ENCODE data around the gene UGGT1.
A peak's percentile ranks its signal among the peaks of the same experiment; 100 is the strongest.

UGGT1 gene

DNA sequence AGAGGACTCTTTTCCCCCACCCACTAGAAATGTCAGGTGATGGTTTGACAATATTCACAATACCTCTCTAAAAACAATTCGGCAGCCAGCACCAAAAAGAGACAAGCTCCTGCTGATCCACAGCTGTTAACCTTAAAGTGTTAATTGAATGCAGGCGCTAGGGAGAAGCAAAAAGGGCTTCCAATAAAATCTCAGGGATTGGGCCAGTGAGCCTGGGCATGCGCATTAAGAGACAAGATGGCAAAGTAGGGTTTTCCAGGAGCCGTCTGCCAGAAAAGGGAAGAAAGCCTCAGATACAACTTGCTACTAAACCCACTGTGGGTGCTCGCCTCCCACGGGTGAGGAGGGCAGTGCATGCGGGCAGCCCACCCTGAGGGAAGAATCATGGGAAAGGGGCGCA, 128.9 kb downstream of the UGGT1 start:
- DNase-seq (ENCODE audit: low read depth in 2 of 2) = no peak

DNA sequence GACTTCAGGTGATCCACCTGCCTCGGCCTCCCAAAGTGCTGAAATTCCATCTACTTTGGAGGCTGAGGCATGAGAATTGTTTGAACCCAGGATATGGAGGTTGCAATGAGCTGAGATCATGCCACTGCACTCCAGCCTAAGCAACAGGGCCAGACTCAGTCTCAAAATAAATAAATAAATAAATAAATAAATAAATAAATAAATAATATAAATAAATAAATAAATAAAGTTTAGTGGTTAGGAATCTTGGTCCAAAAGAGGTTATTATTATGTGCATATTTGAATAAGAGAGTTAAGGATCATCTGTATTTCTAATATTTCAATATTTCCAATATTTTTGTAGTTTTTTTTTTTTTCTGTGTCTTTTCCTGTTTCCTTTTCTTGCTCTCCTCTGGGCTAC, 136.9 kb downstream of the UGGT1 start:
- DNase-seq (ENCODE audit: low read depth in 2 of 2) = no peak

DNA sequence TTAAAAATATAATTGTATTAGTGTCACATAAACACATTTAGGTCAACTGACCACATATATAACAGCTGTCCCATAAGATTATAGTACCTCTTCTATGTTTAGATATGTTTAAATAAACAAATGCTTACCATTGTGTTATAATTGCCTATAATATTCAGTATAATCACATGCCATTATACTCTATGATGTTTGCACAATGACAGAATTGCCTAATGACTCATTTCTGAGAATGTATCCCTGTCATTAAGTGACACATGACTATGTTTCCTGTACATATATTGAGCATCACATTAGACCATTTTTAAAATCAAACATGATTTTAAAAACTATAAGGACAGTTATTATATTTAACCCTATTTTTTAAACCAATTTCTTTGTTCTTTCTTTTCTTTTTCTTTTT, 137.9 kb downstream of the UGGT1 start:
- DNase-seq (ENCODE audit: low read depth in 2 of 2) = no peak

GRCh38 chr2:128232965-128233789, 142.2 kb downstream of the UGGT1 start:
- DNase-seq (ENCODE audit: low read depth in 2 of 2) = peak; percentile 61 to 73

DNA sequence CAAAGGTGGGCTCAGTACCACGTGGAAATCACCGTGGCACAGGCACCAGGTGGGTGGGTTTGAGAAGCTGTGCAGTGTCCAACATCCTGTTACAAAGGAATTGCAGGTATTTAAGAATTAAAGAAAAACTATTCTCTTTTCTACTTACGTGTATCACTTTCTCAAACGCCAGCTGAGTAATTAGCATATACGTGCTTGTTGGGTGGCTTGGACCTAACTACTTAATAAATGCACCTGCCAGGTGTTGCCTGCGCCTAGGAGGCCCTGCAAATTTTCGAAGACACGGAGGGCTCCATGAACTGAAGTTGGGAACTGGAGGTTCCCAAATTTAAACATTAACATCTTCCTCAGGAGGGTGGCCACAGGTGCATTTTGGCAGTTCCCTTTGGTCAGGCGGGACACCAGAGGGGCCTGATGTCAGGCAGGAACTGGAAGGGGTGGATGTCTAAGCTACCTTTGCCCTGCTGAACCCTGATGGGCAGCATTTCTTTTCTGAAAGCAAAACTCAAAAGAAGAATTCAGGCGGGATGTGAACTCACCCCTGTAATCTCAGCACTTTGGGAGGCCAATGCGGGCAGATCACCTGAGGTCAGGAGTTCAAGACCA, 142.9 kb downstream of the UGGT1 start:
- DNase-seq (ENCODE audit: low read depth in 2 of 2) = no peak

DNA sequence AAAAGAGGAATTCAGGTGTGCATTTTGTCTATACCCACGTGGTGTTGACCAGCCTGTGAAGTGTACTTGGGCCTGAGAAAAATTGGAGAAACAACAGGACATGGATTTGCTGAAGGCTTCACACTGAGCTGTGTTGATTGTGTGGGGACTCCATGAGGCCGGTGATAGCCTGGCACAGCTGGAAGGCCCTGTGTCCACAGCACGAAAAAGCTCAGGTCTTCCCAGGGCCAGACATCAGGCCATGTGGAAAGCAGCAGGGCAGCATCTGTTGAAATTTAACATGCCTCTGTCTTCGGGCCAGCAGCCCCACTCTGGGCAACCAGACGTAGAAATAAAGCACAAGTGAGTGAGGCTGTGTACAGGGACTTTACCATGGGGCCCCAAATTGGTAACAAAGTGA, 143.6 kb downstream of the UGGT1 start:
- DNase-seq (ENCODE audit: low read depth in 2 of 2) = no peak

DNA sequence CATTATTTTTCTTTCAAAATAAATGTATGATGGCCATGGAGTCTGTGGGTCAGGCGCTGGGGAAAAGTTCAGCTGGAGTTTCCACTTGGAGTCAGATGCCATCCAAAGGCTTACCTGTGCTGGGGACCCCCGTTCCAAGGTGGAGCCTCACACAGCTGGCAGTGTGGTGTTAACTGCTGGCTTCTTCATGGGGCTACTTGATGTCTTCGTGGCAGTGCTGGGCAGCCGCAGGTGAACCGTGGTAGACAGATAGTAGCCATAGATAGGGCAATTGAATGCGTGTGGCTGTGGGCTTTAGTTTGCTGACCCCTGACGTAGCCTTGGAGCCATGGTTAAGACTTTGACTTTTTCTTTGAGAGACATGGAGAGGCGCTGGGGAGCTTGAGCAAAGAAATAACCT, 144.6 kb downstream of the UGGT1 start:
- no peak for DNase-seq (ENCODE audit: low read depth in 2 of 2)

DNA sequence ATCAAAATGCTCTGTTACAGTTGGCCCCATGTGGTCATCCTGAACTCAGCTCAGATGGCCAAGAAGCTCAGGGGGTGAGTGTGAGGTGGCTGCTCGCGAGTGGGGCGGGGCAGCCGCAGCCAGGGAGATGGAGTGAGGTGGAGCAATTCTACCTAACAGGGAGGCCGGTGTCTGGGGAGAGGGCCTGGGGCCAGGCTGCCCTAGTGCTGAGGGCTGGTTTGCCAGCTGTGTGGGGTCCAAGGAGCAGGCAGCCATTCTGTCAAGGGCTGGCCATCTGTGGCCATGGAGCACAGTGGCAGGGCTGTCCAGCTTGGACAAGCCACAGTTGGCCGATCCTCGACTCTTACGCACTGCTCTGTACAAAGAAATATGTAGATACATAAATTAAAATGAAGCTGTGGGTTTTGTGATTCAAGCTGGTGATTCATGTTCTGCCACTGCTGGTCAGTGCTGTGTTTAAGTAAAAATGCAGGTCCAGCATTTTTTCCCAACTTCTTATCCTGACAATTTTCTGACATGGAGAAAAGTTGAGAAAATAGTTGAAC, 145.6 kb downstream of the UGGT1 start:
- no peak for DNase-seq (ENCODE audit: low read depth in 2 of 2)

DNA sequence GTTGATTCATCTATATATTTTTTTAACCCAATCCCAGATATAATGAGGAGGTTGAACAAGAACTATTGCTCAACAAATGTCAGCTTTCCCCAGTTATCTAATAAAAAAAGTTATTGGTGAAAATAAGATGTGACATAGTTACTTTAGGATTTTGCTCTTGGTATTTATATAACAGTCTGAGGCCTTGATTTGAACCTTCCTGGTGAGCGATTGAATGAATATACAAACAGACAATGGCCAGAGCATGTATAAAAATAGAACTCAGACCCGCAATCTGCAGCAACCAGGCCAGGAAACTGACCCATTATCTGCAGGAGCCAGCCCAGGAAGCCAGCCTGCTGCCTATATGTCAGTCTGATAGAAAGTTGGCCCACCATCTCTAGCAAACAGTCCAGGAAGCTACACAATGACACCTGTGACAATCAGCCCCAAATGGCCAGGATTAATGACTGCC, 146.1 kb downstream of the UGGT1 start:
- DNase-seq (ENCODE audit: low read depth in 2 of 2) = no peak

- DNase-seq (ENCODE audit: low read depth in 2 of 2) = no peak
These were observed 147.1 kb downstream of the UGGT1 start for GRCh38 chr2:128237911-128238697.

GRCh38 chr2:128241896-128242295, 150.9 kb downstream of the UGGT1 start:
- no peak for DNase-seq (ENCODE audit: low read depth in 2 of 2)

All from stimulated activated CD8-positive, alpha-beta memory T cell treated with anti-CD3 and anti-CD28 coated beads, Interleukin-7, amount 100 ng/mL, for 1 hour (primary cell).